ENCODE results near the gene KIAA1217. TPM values are rescaled to one million over a fixed set of nuclear protein-coding genes. Genes with fewer than 3 reads are reported as not detected.
"Not testable (repeated sequence)": the region's sequence is repeated elsewhere in the genome, so short reads cannot be mapped to it uniquely, and the experiment has no call there.

The KIAA1217 gene
- total RNA-seq, 1 experiment from 2014 or later: 23.4 TPM

GRCh38 chr10:24334279-24334939 lies 125.5 kb downstream of the KIAA1217 start (continued):
- TF ChIP-seq, protein P1, sequence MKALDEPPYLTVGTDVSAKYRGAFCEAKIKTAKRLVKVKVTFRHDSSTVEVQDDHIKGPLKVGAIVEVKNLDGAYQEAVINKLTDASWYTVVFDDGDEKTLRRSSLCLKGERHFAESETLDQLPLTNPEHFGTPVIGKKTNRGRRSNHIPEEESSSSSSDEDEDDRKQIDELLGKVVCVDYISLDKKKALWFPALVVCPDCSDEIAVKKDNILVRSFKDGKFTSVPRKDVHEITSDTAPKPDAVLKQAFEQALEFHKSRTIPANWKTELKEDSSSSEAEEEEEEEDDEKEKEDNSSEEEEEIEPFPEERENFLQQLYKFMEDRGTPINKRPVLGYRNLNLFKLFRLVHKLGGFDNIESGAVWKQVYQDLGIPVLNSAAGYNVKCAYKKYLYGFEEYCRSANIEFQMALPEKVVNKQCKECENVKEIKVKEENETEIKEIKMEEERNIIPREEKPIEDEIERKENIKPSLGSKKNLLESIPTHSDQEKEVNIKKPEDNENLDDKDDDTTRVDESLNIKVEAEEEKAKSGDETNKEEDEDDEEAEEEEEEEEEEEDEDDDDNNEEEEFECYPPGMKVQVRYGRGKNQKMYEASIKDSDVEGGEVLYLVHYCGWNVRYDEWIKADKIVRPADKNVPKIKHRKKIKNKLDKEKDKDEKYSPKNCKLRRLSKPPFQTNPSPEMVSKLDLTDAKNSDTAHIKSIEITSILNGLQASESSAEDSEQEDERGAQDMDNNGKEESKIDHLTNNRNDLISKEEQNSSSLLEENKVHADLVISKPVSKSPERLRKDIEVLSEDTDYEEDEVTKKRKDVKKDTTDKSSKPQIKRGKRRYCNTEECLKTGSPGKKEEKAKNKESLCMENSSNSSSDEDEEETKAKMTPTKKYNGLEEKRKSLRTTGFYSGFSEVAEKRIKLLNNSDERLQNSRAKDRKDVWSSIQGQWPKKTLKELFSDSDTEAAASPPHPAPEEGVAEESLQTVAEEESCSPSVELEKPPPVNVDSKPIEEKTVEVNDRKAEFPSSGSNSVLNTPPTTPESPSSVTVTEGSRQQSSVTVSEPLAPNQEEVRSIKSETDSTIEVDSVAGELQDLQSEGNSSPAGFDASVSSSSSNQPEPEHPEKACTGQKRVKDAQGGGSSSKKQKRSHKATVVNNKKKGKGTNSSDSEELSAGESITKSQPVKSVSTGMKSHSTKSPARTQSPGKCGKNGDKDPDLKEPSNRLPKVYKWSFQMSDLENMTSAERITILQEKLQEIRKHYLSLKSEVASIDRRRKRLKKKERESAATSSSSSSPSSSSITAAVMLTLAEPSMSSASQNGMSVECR (CRISPR knock-in tag; IDR thresholded peaks at IDR 0.05; ENCODE audit: borderline replicate concordance): no peak
- TF ChIP-seq JUN (CRISPR knock-in tag; IDR thresholded peaks at IDR 0.05) (no peak), ZNF512 (CRISPR knock-in tag; IDR thresholded peaks at IDR 0.05; ENCODE audit: borderline replicate concordance) (no peak), ZNF416 (CRISPR knock-in tag; IDR thresholded peaks at IDR 0.05) (no peak), USF1 (CRISPR knock-in tag; IDR thresholded peaks at IDR 0.05) (no peak), ZNF396 (CRISPR knock-in tag; IDR thresholded peaks at IDR 0.05; ENCODE audit: borderline replicate concordance) (no peak), MYBL2 (CRISPR knock-in tag; IDR thresholded peaks at IDR 0.05) (no peak)
- TF ChIP-seq, protein P2, sequence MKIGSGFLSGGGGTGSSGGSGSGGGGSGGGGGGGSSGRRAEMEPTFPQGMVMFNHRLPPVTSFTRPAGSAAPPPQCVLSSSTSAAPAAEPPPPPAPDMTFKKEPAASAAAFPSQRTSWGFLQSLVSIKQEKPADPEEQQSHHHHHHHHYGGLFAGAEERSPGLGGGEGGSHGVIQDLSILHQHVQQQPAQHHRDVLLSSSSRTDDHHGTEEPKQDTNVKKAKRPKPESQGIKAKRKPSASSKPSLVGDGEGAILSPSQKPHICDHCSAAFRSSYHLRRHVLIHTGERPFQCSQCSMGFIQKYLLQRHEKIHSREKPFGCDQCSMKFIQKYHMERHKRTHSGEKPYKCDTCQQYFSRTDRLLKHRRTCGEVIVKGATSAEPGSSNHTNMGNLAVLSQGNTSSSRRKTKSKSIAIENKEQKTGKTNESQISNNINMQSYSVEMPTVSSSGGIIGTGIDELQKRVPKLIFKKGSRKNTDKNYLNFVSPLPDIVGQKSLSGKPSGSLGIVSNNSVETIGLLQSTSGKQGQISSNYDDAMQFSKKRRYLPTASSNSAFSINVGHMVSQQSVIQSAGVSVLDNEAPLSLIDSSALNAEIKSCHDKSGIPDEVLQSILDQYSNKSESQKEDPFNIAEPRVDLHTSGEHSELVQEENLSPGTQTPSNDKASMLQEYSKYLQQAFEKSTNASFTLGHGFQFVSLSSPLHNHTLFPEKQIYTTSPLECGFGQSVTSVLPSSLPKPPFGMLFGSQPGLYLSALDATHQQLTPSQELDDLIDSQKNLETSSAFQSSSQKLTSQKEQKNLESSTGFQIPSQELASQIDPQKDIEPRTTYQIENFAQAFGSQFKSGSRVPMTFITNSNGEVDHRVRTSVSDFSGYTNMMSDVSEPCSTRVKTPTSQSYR (CRISPR knock-in tag; IDR thresholded peaks at IDR 0.05): no peak
- TF ChIP-seq, protein P3, sequence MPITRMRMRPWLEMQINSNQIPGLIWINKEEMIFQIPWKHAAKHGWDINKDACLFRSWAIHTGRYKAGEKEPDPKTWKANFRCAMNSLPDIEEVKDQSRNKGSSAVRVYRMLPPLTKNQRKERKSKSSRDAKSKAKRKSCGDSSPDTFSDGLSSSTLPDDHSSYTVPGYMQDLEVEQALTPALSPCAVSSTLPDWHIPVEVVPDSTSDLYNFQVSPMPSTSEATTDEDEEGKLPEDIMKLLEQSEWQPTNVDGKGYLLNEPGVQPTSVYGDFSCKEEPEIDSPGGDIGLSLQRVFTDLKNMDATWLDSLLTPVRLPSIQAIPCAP (CRISPR knock-in tag; IDR thresholded peaks at IDR 0.05): no peak

- H3K27me3 Mint-ChIP-seq (ENCODE audit: low read depth); POLR2A ChIA-PET; ATAC-seq; H3K9me3 Mint-ChIP-seq; H3K36me3 Mint-ChIP-seq; CTCF ChIA-PET; H3K4me1 Mint-ChIP-seq; DNase-seq (ENCODE audit: low spot score); H3K27ac Mint-ChIP-seq; H3K4me3 Mint-ChIP-seq: not testable (repeated sequence)
These were observed 128.8 kb downstream of the KIAA1217 start for GRCh38 chr10:24337723-24338122.

DNA sequence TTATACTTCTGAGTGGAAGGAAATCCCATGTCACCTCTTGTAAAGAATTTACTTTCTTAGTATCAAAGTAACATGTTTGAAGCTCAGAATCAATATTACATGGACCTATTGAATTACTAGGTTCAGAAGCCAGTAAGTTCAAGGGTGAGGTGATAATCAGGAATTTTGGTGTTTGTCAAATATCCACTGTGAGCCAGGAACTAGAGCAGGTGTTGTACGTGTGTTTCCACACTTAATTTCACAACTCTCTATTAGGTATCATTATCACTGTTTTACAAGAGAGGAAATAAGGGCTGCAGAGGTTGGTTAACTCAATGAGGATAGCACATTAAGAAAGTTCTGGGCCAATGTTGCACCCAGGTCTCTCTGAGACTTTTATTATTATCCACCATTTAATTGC lies 130.4 kb downstream of the KIAA1217 start:
- no peak overlapping the region for H3K4me3 Mint-ChIP-seq
- H3K9me3 Mint-ChIP-seq: no peaks in the 10 kb centered on the region
- no peak for ATAC-seq
- ChIA-PET POLR2A (no interaction called here), CTCF (no interaction called here)
- DNase-seq (ENCODE audit: low spot score): no peak
- H3K36me3 Mint-ChIP-seq: no peaks in the 10 kb centered on the region
- H3K27me3 Mint-ChIP-seq (ENCODE audit: low read depth): no peaks in the 10 kb centered on the region
- peaks cover 10% of the 10 kb centered on the region; the same call in 1 of the 2 replicates for H3K4me1 Mint-ChIP-seq
- no peak overlapping the region for H3K27ac Mint-ChIP-seq
- TF ChIP-seq TP53 (CRISPR knock-in tag; IDR thresholded peaks at IDR 0.05): no peak
- TF ChIP-seq, protein P4, sequence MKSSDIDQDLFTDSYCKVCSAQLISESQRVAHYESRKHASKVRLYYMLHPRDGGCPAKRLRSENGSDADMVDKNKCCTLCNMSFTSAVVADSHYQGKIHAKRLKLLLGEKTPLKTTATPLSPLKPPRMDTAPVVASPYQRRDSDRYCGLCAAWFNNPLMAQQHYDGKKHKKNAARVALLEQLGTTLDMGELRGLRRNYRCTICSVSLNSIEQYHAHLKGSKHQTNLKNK (CRISPR knock-in tag; IDR thresholded peaks at IDR 0.05): no peak
- TF ChIP-seq ZNF512 (CRISPR knock-in tag; IDR thresholded peaks at IDR 0.05; ENCODE audit: borderline replicate concordance): no peak
- TF ChIP-seq FOXJ3 (CRISPR knock-in tag; IDR thresholded peaks at IDR 0.05; ENCODE audit: borderline replicate concordance): no peak
- no peak for TF ChIP-seq MYBL2 (CRISPR knock-in tag; IDR thresholded peaks at IDR 0.05)
- no peak for TF ChIP-seq NFYB (CRISPR knock-in tag; conservative IDR thresholded peaks at IDR 0.05; ENCODE audit: low read depth)
- no peak for TF ChIP-seq ZNF416 (CRISPR knock-in tag; IDR thresholded peaks at IDR 0.05)
- no peak for TF ChIP-seq TEAD4 (CRISPR knock-in tag; IDR thresholded peaks at IDR 0.05)
